ENCODE data around the gene IFRD2. TPM values are rescaled to one million over a fixed set of nuclear protein-coding genes. Genes with fewer than 3 reads are reported as not detected.
"Not testable (repeated sequence)": the region's sequence is repeated elsewhere in the genome, so short reads cannot be mapped to it uniquely, and the experiment has no call there.

Gene IFRD2
- total RNA-seq, 1 donor from 2014 or later = 37.3 TPM

DNA sequence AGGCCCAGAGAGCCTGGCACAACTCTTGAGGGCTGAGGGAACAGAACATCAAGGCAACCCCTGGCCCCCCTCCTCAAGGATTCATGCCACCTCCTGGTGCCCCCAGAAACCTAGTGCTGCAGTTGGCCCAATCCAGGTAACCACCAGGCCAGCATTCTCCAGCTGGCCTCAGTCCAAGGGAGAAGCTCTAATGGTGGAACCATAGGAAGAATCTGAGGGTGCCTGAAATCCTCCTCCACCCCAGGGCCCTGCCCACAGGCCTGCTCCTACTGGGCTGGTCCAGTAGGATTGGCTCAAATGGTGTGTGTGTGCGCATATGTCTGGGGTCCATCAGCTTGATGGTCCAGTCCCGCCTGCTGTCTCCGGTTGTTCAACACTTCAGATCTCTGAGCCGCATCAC lies 22.6 kb upstream of the IFRD2 start:
- H3K36me3 ChIP-seq = peaks cover 0 to 12% of the 10 kb centered on the region in 2 donors
- peak overlapping the region; percentile 63 for H3K27ac ChIP-seq
- intact Hi-C loops (cut with DNase I) = no loop called here

DNA sequence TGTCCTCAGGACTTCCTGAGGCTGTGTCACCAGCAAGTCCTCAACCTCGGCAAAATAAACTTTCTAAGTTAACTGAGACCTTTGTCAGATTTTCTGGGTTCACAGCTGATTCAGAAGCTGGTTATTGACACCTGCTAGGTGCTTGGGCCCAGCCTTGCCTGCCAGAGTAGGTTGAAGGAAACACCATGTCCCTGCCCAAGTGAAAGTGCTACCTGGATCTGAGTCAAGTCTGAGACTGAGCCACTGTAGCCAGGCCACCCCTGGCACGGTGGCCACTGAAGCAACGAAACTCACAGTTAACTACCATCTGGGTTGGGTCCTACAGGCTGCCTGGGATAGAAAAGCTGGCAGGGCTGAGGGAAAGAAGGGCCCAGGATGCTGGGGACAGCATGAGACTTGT lies 22.1 kb upstream of the IFRD2 start:
- no peak for DNase-seq (ENCODE audit: extremely low spot score in 2 of 2)
- intact Hi-C loops (cut with DNase I) = no loop called here
- peaks cover 0 to 9% of the 10 kb centered on the region in 2 donors for H3K36me3 ChIP-seq
- H3K4me3 ChIP-seq = no peak overlapping the region
- no peaks in the 10 kb centered on the region for H3K27me3 ChIP-seq
- no peaks in the 10 kb centered on the region for H3K9me3 ChIP-seq
- H3K27ac ChIP-seq = peak overlapping the region; percentile 63
- peaks cover 59% of the 10 kb centered on the region for H3K4me1 ChIP-seq
- TF ChIP-seq, protein P1, sequence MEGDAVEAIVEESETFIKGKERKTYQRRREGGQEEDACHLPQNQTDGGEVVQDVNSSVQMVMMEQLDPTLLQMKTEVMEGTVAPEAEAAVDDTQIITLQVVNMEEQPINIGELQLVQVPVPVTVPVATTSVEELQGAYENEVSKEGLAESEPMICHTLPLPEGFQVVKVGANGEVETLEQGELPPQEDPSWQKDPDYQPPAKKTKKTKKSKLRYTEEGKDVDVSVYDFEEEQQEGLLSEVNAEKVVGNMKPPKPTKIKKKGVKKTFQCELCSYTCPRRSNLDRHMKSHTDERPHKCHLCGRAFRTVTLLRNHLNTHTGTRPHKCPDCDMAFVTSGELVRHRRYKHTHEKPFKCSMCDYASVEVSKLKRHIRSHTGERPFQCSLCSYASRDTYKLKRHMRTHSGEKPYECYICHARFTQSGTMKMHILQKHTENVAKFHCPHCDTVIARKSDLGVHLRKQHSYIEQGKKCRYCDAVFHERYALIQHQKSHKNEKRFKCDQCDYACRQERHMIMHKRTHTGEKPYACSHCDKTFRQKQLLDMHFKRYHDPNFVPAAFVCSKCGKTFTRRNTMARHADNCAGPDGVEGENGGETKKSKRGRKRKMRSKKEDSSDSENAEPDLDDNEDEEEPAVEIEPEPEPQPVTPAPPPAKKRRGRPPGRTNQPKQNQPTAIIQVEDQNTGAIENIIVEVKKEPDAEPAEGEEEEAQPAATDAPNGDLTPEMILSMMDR (IDR thresholded peaks at IDR 0.05) = no peak
- no peak for TF ChIP-seq POLR2A (IDR thresholded peaks at IDR 0.05)
- TF ChIP-seq POLR2AphosphoS5 (IDR thresholded peaks at IDR 0.05; ENCODE audit: insufficient read depth in 1 of 2, low read depth in 1 of 2) = peak in 1 of 2 donors; percentile 12

More for the DNA sequence above, 22.6 kb upstream of the IFRD2 start:
- no peak for DNase-seq (ENCODE audit: extremely low spot score in 2 of 2)
- H3K9me3 ChIP-seq = no peaks in the 10 kb centered on the region
- peaks cover 59% of the 10 kb centered on the region for H3K4me1 ChIP-seq
- no peak overlapping the region for H3K4me3 ChIP-seq
- TF ChIP-seq POLR2AphosphoS5 (IDR thresholded peaks at IDR 0.05; ENCODE audit: insufficient read depth in 1 of 2, low read depth in 1 of 2) (peak in 1 of 2 donors; percentile 4), POLR2A (IDR thresholded peaks at IDR 0.05) (no peak)
- TF ChIP-seq, protein P1 (IDR thresholded peaks at IDR 0.05) = no peak
- no peaks in the 10 kb centered on the region for H3K27me3 ChIP-seq

DNA sequence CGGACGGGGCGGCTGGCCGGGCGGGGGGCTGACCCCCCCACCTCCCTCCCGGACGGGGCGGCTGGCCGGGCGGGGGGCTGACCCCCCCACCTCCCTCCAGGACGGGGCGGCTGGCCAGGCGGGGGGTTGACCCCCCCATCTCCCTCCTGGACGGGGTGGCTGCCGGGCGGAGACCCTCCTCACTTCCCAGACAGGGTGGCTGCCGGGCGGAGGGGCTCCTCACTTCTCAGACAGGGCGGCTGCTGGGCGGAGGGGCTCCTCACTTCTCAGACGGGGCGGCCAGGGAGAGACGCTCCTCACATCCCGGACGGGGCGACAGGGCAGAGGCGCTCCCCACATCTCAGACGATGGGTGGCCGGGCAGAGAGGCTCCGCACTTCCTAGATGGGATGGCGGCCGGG lies 19.8 kb upstream of the IFRD2 start:
- H3K27ac ChIP-seq; H3K36me3 ChIP-seq; intact Hi-C loops (cut with DNase I): not testable (repeated sequence)

DNA sequence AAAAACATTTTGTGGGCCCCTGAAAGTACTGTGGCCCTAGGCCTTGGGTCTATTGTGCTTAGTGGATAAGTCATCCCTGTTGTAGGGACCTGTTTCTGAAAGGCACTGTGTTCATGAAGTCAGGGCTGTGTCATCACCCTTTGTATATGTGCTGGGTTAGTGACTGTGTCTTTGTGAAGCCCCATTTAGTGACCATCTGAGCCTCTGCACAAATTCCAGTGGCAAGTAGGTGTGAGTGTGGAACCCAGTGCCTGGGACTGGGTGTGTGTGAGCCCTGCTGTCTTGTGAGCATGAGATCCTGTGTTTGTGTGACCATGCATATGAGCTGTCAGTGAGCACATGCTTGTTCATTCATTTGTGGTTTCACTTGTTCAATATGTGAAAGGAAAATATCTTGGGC lies 12.4 kb upstream of the IFRD2 start:
- no peaks in the 10 kb centered on the region for H3K27me3 ChIP-seq
- H3K4me3 ChIP-seq = no peak overlapping the region
- peak in 1 of 2 donors; percentile 82 for DNase-seq (ENCODE audit: extremely low spot score in 2 of 2)
- H3K4me1 ChIP-seq = peaks cover 40% of the 10 kb centered on the region
- H3K9me3 ChIP-seq = no peaks in the 10 kb centered on the region
- intact Hi-C loops (cut with DNase I) = no loop called here
- no peak overlapping the region for H3K27ac ChIP-seq
- TF ChIP-seq POLR2AphosphoS5 (IDR thresholded peaks at IDR 0.05; ENCODE audit: insufficient read depth in 1 of 2, low read depth in 1 of 2) (no peak), POLR2A (IDR thresholded peaks at IDR 0.05) (no peak)
- TF ChIP-seq, protein P1 (IDR thresholded peaks at IDR 0.05) = no peak
- no peaks in the 10 kb centered on the region for H3K36me3 ChIP-seq

More for the DNA sequence above, 19.8 kb upstream of the IFRD2 start:
- Histone ChIP-seq H3K4me1 (peaks cover 36% of the 10 kb centered on the region), H3K4me3 (peak overlapping the region in 1 of 2 donors; percentile 25)
- not testable (repeated sequence) for DNase-seq (ENCODE audit: extremely low spot score in 2 of 2); H3K9me3 ChIP-seq; H3K27me3 ChIP-seq

DNA sequence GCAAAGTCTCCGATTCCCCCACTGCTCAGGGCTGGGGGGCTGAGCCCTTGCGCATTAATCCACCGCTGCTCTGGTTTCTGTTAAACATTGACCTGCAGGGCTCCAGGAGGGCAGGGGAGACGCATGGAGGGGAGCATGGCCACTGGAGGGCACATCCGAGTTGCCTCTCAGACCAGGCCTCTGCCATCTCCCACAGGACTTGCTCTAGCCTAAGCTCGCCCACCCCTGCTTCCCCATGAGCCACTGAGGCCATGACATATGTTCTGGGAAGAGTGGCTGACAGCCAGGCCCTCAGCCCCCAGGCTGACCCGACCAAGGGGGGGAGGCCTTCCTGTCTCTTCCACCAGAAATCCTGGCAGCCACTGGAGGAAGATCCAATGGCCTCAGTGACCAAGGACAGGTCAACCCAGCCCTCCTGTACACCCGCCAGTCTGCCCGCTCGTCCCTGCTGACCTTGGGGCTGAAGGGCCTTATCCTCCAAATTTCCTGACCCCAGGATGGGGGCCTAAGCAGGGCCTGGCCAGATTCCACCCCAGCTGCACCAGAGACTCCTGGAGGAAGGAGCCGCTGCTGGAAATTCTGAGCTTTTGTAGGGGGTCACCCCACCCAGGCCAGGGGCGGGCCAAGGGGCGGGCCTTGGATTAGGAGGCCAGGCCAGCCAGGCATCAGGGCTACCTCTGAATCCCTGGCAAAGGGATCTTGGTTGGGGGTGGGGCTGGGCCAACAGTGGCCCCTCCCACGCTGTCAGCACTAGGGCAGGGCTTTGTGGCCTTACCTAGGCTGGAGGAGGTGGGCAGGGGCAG lies 11.0 kb upstream of the IFRD2 start, which contains the start of gene HYAL1:
Gene HYAL1, minus strand, starts transcription at position 562 of the 803 bp plus-strand sequence. CDS start 618 bp downstream, outside the sequence.
- intact Hi-C loops (cut with DNase I) = no loop called here
- H3K36me3 ChIP-seq = no peaks in the 10 kb centered on the region
- H3K27ac ChIP-seq = peak within 1 kb of the TSS; percentile 91
- TF ChIP-seq POLR2AphosphoS5 (IDR thresholded peaks at IDR 0.05; ENCODE audit: insufficient read depth in 1 of 2, low read depth in 1 of 2) (peak; percentile 47 to 75), POLR2A (IDR thresholded peaks at IDR 0.05) (no peak)
- TF ChIP-seq, protein P1 (IDR thresholded peaks at IDR 0.05) = no peak
- no peaks in the 10 kb centered on the region for H3K9me3 ChIP-seq
- H3K27me3 ChIP-seq = no peaks in the 10 kb centered on the region
- peaks cover 46% of the 10 kb centered on the region for H3K4me1 ChIP-seq
- peak within 1 kb of the TSS; percentile 6 to 25 for H3K4me3 ChIP-seq
- peak in 1 of 2 donors; percentile 89 for DNase-seq (ENCODE audit: extremely low spot score in 2 of 2)

Measured in vagina (tissue), 2 donors.